EL (cell line): ENCODE results near the gene DIAPH2.
A peak's percentile ranks its signal among the peaks of the same experiment; 100 is the strongest.
"Not testable (repeated sequence)": the region's sequence is repeated elsewhere in the genome, so short reads cannot be mapped to it uniquely, and the experiment has no call there.

Experiments used
- DNase-seq: peaks from one replicate; pipeline ENCODE4 v3.0.0-alpha.2; 2016

DIAPH2 gene

GRCh38 chrX:97401154-97401553 lies 716.5 kb downstream of the DIAPH2 start:
- peak; percentile 41 for DNase-seq

- no peak for DNase-seq
Observed at GRCh38 chrX:97401586-97402136, 717.0 kb downstream of the DIAPH2 start.

- no peak for DNase-seq
Observed at GRCh38 chrX:97402333-97402732, 717.7 kb downstream of the DIAPH2 start.

GRCh38 chrX:97402903-97403302 lies 718.3 kb downstream of the DIAPH2 start:
- DNase-seq, result no peak

- DNase-seq, result no peak
Observed at GRCh38 chrX:97405031-97405660, 720.5 kb downstream of the DIAPH2 start.

- not testable (repeated sequence) for DNase-seq
Observed at GRCh38 chrX:97409632-97410415, 725.2 kb downstream of the DIAPH2 start.

- peak; percentile 27 for DNase-seq
Observed at GRCh38 chrX:97416461-97416860, 731.8 kb downstream of the DIAPH2 start.

GRCh38 chrX:97429101-97429500 lies 744.5 kb downstream of the DIAPH2 start:
- no peak for DNase-seq

- no peak for DNase-seq
Observed at GRCh38 chrX:97431281-97431680, 746.6 kb downstream of the DIAPH2 start.

GRCh38 chrX:97446298-97446882 lies 761.7 kb downstream of the DIAPH2 start:
- DNase-seq, result no peak

GRCh38 chrX:97447306-97447705 lies 762.7 kb downstream of the DIAPH2 start:
- no peak for DNase-seq

- DNase-seq, result no peak
Observed at GRCh38 chrX:97452283-97452682, 767.6 kb downstream of the DIAPH2 start.

GRCh38 chrX:97461763-97462162 lies 777.1 kb downstream of the DIAPH2 start:
- DNase-seq, result no peak

GRCh38 chrX:97471071-97471470 lies 786.4 kb downstream of the DIAPH2 start:
- DNase-seq, result no peak

GRCh38 chrX:97474933-97475332 lies 790.3 kb downstream of the DIAPH2 start:
- no peak for DNase-seq

- no peak for DNase-seq
Observed at GRCh38 chrX:97479106-97479890, 794.7 kb downstream of the DIAPH2 start.

- no peak for DNase-seq
Observed at GRCh38 chrX:97481228-97481627, 796.6 kb downstream of the DIAPH2 start.

GRCh38 chrX:97482666-97483300 lies 798.1 kb downstream of the DIAPH2 start:
- no peak for DNase-seq

GRCh38 chrX:97490656-97491055 lies 806.0 kb downstream of the DIAPH2 start:
- no peak for DNase-seq

GRCh38 chrX:97494756-97495372 lies 810.2 kb downstream of the DIAPH2 start:
- DNase-seq, result no peak

GRCh38 chrX:97498093-97498492 lies 813.5 kb downstream of the DIAPH2 start:
- no peak for DNase-seq

GRCh38 chrX:97504431-97504830 lies 819.8 kb downstream of the DIAPH2 start:
- DNase-seq, result no peak
